Muscle of leg (tissue), 16 donors: Measurements from ENCODE around the gene PPP1R9A. TPM values are rescaled to one million over a fixed set of nuclear protein-coding genes. Genes with fewer than 3 reads are reported as not detected.

Experiments used
- DNase-seq: peaks from one replicate; pipeline ENCODE4 v3.0.0; 2013
- H3K27ac ChIP-seq: one replicate; pipeline ENCODE4 v1.5.1; 2013; ENCODE audit warnings: mild to moderate bottlenecking, low read length, control low read depth
- H3K27me3 ChIP-seq: one replicate; pipeline ENCODE4 v1.6.1; 2013; ENCODE audit warnings: low read length; ENCODE audit not compliant: control insufficient read depth, insufficient read depth
- H3K36me3 ChIP-seq: one replicate; pipeline ENCODE4 v1.6.1; 2013; ENCODE audit warnings: low read length; ENCODE audit not compliant: control insufficient read depth, insufficient read depth
- H3K4me1 ChIP-seq: one replicate; pipeline ENCODE4 v1.6.1; 2013; ENCODE audit warnings: low read length; ENCODE audit not compliant: control insufficient read depth, insufficient read depth
- H3K4me3 ChIP-seq: one replicate; pipeline ENCODE4 v1.5.1; 2013; ENCODE audit warnings: low read length, control low read depth
- H3K9me3 ChIP-seq: replicated peaks from 2 replicates; pipeline ENCODE4 v1.6.1; 2013; ENCODE audit warnings: low read depth, low read length; ENCODE audit not compliant: control insufficient read depth
- WGBS: methylation state at CpG from one replicate; pipeline ENCODE4 v1.1.5; 2013; ENCODE audit warnings: missing lambda C conversion rate; ENCODE audit not compliant: insufficient coverage; 5-methylcytosine and 5-hydroxymethylcytosine counted together
- long read RNA-seq, 11 donors: transcript quantifications; one replicate each; lab custom pipeline, GENCODE V29; 2026
- polyA plus RNA-seq, 8 donors: library from polyadenylated mRNA; unstranded; fragments of 120-200 nt; gene quantifications; one replicate each; pipeline versions ENCODE4 v1.2.1 to v1.2.3, GENCODE V29; 2013; ENCODE audit warnings: inconsistent platforms in 1 of 8, low replicate concordance in 1 of 8; ENCODE audit not compliant: insufficient read length in 8 of 8, insufficient read depth in 1 of 8
- total RNA-seq: library from RNA; stranded (reverse); fragments of 120-200 nt; gene quantifications from one replicate; pipeline ENCODE4 v1.2.4, GENCODE V29; 2013

The PPP1R9A gene
- 45.0 TPM for total RNA-seq
- polyA plus RNA-seq: 10 to 100 TPM; 14.8 to 24.8 (median 19.0) TPM
- long read RNA-seq, donor 1, partial matches to known transcripts: 0 of 1 reads
- long read RNA-seq, donor 1, other reads (novel, unspliced or antisense): 0 of 1 reads
- long read RNA-seq, donor 2: 0 reads
- long read RNA-seq, donor 3, partial matches to known transcripts: 6 of 6 reads
- long read RNA-seq, donor 3, other reads (novel, unspliced or antisense): 0 of 6 reads
- long read RNA-seq, donor 4, partial matches to known transcripts: 0 of 3 reads
- long read RNA-seq, donor 4, other reads (novel, unspliced or antisense): 0 of 3 reads
- long read RNA-seq, donor 5, partial matches to known transcripts: 0 of 1 reads
- long read RNA-seq, donor 5, other reads (novel, unspliced or antisense): 0 of 1 reads
- long read RNA-seq, donor 6, partial matches to known transcripts: 0 of 2 reads
- long read RNA-seq, donor 6, other reads (novel, unspliced or antisense): 0 of 2 reads
- long read RNA-seq, donor 7: 0 reads
- long read RNA-seq, donor 8: 0 reads
- long read RNA-seq, donor 9, partial matches to known transcripts: 0 of 1 reads
- long read RNA-seq, donor 9, other reads (novel, unspliced or antisense): 0 of 1 reads
- long read RNA-seq, donor 10, partial matches to known transcripts: 0 of 2 reads
- long read RNA-seq, donor 10, other reads (novel, unspliced or antisense): 0 of 2 reads
- long read RNA-seq, donor 11: 0 reads

DNA sequence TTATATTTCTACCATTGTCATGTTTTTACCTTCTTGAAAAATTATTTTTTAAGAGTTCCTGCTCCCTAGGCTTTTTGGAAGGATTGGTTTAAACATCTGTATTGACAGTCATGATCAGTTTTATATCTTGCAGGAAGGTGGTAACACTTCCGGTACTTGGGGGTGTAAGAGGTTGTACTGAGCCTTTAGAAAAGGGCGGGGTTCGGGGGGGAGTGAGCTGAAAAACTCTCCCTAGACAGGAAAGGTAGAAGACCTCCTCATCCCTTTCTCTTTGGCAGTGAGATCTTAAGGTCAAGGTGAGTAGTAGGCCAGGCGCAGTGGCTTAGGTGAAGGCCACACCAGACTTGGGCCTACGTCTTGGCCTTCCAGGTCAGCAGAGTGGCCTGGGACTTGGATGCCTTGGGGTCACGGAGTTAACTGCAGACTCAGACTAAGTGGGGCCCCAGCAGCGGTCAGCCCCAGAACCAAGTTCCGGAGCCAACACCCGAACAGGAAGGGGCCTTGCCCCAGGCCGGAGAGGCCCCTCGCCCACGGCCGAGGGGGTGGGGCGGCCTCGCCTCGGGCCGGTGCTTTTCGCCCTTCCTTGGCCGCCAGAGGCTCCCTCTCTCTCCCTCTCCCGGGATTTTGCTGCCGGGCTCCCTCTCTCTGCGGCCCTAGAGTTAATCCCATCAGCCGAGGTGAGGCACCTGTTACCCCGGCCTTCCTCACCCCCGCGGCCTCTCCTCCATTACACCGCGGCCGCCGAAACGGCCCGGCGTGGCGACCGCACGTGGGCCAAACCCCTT is at the start of gene PPP1R9A:
Gene PPP1R9A, plus strand, starts transcription at position 569 of the 785 bp plus-strand sequence. CDS start 2,520 bp downstream, outside the sequence.
- no peaks in the 10 kb centered on the region for H3K9me3 ChIP-seq
- WGBS: 9% methylated on average over 28 of the region's 36 CpGs
- peak within 1 kb of the TSS; percentile 71 for H3K4me3 ChIP-seq
- H3K36me3 ChIP-seq: no peaks in the 10 kb centered on the region
- peaks cover 6% of the 10 kb centered on the region for H3K4me1 ChIP-seq
- H3K27me3 ChIP-seq: no peaks in the 10 kb centered on the region
- DNase-seq: peak; percentile 65
- peak within 1 kb of the TSS; percentile 95 for H3K27ac ChIP-seq

DNA sequence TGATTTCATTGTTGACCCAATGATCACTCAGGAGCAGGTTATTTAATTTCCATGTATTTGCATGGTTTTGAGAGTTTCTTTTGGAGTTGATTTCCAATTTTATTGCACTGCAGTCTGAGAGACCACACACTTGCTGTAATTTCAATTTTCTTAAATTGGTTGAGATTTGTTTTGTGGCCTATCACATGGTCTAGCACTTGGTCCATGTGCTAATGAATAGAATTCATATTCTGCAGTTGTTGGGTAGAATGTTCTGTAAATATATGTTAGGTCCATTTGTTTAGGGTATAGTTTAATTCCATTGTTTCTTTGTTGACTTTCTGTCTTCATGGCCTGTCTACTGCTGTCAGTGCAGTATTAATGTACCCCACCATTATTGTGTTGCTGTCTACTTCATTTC is 36.3 kb upstream of the PPP1R9A start:
- no peaks in the 10 kb centered on the region for H3K36me3 ChIP-seq
- H3K27ac ChIP-seq: no peak overlapping the region
- H3K4me3 ChIP-seq: no peak overlapping the region
- DNase-seq: no peak
- no peaks in the 10 kb centered on the region for H3K4me1 ChIP-seq
- no peaks in the 10 kb centered on the region for H3K27me3 ChIP-seq
- no peaks in the 10 kb centered on the region for H3K9me3 ChIP-seq

DNA sequence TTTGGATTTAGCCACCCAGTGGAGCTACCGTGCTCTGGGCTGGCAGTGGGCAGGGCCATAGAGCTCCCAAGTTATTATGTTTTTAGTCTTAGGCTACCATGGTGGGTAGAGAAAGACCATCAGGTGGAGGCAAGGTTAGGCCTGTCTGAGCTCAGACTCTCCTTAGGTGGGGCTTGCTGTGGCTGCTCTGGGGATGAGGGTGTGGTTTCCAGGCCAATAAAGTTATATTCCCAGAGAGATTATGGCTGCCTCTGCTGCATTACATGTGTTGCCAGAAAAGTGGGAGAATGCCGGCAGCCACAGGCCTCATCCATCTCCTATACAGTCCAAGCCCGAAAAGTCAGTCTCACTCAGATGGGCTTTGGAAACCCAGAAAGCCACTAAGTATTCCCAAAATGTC is 34.2 kb upstream of the PPP1R9A start:
- H3K4me1 ChIP-seq: no peaks in the 10 kb centered on the region
- WGBS: 89% methylated on average over 1 of the region's 3 CpGs

DNA sequence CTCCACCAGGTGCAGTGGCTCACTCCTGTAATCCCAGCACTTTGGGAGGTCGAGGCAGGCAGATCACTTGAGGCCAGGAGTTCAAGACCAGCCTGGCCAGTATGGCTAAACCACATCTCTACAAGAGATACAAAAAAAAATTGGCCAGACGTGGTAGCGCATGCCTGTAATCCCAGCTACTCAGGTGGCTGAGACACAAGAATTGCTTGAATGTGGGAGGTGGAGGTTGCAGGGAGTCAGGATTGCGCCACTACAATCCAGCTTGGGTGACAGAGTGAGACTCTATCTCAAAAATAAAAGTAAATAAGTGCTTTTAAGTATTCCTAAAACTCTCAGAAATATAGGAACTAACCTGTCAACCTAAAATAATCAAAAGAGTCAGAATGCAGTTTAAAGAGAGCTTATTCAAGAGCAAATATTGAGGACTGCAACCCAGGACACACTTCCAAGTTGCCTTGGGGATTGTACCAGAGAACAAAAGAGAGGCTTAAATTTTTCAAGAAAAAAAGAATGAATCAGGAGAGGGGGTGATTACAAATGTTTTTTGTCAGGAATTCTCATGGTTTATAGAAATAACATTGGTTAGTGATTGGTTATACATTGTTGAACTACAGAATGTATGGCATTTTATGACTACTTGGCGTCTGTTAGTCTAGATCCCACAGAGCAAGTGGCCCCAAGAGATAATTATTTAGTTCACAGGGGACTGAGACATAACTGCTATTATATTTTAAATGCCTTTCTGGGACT is 33.2 kb upstream of the PPP1R9A start:
- H3K36me3 ChIP-seq: no peaks in the 10 kb centered on the region
- no peaks in the 10 kb centered on the region for H3K4me1 ChIP-seq
- no peak overlapping the region for H3K4me3 ChIP-seq
- peaks cover 7% of the 10 kb centered on the region for H3K9me3 ChIP-seq
- H3K27ac ChIP-seq: no peak overlapping the region
- WGBS: 81% methylated on average over 3 of the region's 5 CpGs
- no peak for DNase-seq
- H3K27me3 ChIP-seq: no peaks in the 10 kb centered on the region

More for the DNA sequence above, 34.2 kb upstream of the PPP1R9A start:
- H3K36me3 ChIP-seq: no peaks in the 10 kb centered on the region
- H3K27ac ChIP-seq: no peak overlapping the region
- H3K4me3 ChIP-seq: no peak overlapping the region
- peaks cover 4% of the 10 kb centered on the region for H3K9me3 ChIP-seq
- H3K27me3 ChIP-seq: no peaks in the 10 kb centered on the region
- no peak for DNase-seq

DNA sequence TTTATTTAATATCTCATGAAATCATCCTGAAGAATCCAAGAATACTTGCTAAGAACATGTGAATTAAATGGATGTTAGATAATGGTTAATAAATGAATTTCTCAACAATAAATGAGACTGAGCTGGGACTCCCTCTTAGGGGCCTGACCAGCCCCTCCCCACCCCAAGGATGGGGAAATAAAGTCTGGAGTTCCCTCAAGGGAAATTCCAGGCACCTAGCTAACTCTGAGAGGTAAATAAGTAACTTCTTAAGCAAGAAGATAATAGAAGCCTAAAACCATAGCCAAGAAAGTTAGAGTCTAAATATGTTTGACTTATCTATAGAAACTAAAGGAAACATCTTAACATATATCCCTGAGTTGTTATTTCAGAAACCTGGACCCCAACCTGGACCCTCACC is 32.2 kb upstream of the PPP1R9A start:
- no peaks in the 10 kb centered on the region for H3K36me3 ChIP-seq
- no peaks in the 10 kb centered on the region for H3K27me3 ChIP-seq
- DNase-seq: no peak
- no peaks in the 10 kb centered on the region for H3K4me1 ChIP-seq
- no peak overlapping the region for H3K27ac ChIP-seq
- no peak overlapping the region for H3K4me3 ChIP-seq
- H3K9me3 ChIP-seq: peaks cover 7% of the 10 kb centered on the region

DNA sequence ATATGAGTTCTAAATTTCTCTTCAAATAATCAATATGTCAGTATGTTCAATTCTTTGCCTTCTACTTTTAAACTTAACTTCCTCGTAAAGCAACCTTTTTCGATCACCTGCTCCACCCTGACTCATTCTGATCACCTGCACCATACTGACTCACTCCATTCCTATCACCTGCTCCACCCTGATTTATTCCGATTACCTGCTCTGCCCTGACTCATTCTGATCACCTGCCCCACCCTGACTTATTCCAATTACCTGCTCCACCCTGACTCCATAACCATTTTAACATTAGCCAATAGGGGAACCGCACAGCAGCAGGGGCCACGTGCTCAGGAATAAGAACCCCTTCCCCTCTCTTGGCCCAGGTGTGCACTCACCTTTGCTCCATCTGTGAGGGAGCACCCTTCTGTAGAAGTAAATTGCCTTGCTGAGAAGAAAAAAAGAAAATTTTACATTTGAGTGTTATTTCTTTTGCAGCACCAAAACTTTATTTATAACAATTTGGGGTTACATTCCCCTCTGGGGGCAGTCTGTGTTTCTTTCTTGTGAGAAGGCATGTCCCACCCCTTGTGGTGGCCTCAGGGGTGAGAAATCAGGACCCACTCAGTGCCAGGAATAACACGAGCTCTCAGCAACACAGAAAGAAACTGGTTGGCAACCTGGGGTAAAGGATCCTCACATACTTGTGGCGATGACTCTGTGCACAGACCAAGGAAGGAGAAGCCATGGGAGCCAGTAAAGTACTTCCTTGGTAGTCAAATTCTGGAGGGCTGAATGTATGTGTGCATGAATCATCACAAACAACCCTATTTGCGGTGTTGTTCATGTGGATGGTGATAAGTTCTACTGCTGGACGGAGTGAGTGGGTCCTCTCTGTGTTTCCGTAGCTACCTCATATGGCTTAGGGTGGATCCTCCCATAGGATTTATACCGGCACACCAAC is 29.4 kb upstream of the PPP1R9A start:
- no peak for DNase-seq
- no peaks in the 10 kb centered on the region for H3K4me1 ChIP-seq
- H3K36me3 ChIP-seq: no peaks in the 10 kb centered on the region
- H3K9me3 ChIP-seq: peaks cover 7% of the 10 kb centered on the region
- no peak overlapping the region for H3K27ac ChIP-seq
- no peak overlapping the region for H3K4me3 ChIP-seq
- H3K27me3 ChIP-seq: no peaks in the 10 kb centered on the region
- 100% methylated on average over 5 of the region's 11 CpGs for WGBS

DNA sequence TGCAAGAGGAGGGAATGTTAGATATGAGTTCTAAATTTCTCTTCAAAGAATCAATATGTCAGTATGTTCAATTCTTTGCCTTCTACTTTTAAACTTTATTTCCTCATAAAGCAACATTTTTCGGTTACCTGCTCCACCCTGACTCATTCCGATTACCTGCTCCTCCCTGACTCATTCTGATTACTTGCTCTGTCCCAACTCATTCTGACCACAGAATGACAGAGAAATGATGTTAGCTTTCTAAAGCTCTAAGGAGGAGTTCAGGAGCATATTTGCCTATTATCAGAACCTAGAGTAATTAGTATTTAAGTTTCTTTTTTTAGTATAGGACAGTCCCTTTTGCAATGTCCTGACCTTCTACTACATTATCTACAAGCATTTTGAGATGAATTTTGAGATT is 24.5 kb upstream of the PPP1R9A start:
- H3K4me3 ChIP-seq: no peak overlapping the region
- H3K4me1 ChIP-seq: no peaks in the 10 kb centered on the region
- no peaks in the 10 kb centered on the region for H3K36me3 ChIP-seq
- WGBS: no CpG with 5 or more reads among the region's 2 CpGs
- no peak for DNase-seq
- H3K9me3 ChIP-seq: peaks cover 6% of the 10 kb centered on the region
- no peaks in the 10 kb centered on the region for H3K27me3 ChIP-seq
- no peak overlapping the region for H3K27ac ChIP-seq

DNA sequence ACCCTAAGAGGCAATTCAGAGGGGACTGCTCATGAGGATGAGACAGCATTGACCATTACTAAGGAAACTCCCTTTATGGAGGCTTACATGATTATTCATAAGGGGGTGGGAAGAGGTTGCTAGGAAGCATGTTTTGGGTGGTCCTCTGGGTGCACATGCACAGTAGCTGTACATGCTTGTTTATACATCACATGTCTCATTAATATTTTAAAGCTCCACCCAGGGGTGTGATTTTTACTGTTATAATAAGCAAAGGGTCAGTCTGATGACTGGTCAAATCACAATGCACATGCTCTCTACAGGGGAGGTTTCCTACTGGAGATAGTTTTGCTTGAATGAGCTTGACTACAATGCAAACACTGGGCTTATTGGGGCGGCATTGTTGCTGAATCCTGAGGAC is 23.8 kb upstream of the PPP1R9A start:
- Histone ChIP-seq H3K4me3 (no peak overlapping the region), H3K27ac (no peak overlapping the region), H3K9me3 (no peaks in the 10 kb centered on the region), H3K27me3 (no peaks in the 10 kb centered on the region), H3K36me3 (no peaks in the 10 kb centered on the region), H3K4me1 (no peaks in the 10 kb centered on the region)
- DNase-seq: no peak
- no CpG with 5 or more reads among the region's 1 CpG for WGBS

DNA sequence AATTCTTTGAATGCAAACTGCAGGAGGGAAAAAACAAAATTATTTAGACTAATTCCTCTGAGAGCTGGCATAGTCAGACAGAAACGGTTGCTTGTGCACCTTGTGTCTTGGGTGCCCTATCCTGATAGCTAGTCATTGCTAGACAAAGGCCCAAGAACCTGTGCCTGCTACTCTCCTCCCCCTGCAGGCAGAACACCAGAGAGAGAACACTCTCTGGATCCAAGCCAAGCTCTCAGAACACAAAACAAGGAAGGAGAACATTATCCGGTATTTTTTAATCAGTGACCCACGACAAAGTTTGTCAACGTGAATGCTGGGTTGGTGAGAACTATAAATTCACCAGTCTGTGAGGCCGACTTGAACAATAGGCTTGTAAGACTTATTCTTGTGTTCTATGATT is 18.8 kb upstream of the PPP1R9A start:
- H3K9me3 ChIP-seq: no peaks in the 10 kb centered on the region
- H3K27me3 ChIP-seq: no peaks in the 10 kb centered on the region
- no peak overlapping the region for H3K4me3 ChIP-seq
- peak; percentile 46 for DNase-seq
- H3K4me1 ChIP-seq: no peaks in the 10 kb centered on the region
- no peak overlapping the region for H3K27ac ChIP-seq
- H3K36me3 ChIP-seq: no peaks in the 10 kb centered on the region
- WGBS: no CpG with 5 or more reads among the region's 5 CpGs
